OCI-M1 (cell line): Measurements from ENCODE around the gene UBE2V1.
"Not testable (repeated sequence)": the region's sequence is repeated elsewhere in the genome, so short reads cannot be mapped to it uniquely, and the experiment has no call there.

Experiments
- DNase-seq: peaks from one replicate; lab custom pipeline; 2025; lab: John Stamatoyannopoulos, UW

UBE2V1 gene

DNA sequence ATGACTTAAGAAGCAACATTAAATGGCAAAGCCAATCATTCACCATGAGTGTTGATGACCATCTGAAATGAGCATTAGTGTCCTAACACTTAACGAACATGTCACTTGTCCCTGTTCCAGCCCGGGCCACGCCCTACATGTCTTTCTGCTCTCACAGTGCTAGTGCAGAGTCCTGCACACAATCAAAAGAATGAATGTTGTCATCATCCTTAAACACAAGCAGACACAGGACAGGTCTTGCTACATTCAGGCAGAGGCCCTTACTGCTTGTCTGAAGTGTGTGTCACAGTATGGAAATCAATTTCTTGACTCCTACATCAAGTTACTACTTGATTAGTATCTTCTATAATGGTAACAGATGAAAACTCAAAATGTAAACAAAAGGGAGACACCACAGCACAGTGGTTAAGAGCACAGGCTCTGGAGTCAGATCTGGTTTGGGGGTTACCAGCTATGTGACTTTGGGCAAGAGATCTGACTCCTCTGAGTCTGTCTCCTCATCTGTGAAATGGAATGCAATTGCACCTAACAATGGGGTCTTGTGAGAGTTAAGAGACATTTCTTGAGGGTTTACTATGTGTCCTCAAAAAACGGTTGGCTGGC lies 17.4 kb downstream of the UBE2V1 start:
- DNase-seq: no peak

DNA sequence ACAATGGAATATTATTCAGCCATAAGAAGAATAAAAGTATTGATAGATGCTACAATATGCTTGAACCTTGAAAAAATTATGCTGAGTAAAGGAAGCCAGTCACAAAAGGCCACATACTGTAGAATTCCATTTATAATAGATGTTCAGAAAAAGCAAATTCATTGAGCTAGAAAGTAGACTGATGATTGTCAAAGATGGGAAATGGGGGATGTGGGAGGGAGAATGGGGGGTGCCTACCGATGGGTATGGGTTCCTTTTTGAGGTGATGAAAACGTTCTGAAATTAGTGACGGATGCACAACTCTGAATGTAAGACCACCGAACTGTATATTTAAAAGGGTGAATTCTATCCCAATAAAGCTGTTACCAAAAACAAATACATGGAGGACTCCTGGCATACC lies 18.4 kb downstream of the UBE2V1 start:
- no peak for DNase-seq

GRCh38 chr20:50093240-50093639 lies 19.7 kb downstream of the UBE2V1 start:
- no peak for DNase-seq

- DNase-seq: no peak
Observed at GRCh38 chr20:50092436-50092835, 20.5 kb downstream of the UBE2V1 start.

- DNase-seq: no peak
Observed at GRCh38 chr20:50089787-50090177, 23.2 kb downstream of the UBE2V1 start.

DNA sequence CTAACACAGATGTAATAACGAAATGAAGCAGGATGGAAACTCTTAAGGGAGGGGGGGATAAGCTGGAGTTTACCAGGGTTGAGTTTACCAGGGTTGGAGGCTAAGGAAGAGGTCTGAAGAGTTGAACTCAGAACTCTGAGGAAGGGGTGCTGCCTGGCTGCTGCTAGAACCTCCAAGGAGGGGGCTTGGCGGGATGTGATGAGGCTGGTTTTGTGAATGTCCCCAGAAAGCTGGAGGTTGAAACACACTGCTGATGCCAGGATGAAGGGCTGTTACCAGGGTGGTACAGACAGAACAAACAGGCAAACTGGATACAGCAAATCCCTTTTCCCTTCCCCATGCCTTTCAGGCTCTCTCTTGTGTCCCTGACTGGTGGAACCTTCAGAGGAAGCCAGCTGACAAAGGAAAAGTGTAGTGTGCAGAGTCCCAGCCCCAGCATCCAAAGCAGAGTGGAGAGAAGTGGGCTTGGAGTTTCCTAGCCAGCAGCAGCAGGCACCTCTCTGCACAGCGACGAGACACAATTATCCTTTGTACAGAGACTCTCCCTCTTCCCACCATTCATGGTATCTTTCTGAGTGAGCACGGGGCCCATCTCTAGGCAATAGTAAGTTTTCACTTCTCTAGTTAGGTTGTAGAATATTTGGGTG lies 23.7 kb downstream of the UBE2V1 start:
- DNase-seq: no peak

GRCh38 chr20:50088022-50088421 lies 24.9 kb downstream of the UBE2V1 start:
- no peak for DNase-seq

DNA sequence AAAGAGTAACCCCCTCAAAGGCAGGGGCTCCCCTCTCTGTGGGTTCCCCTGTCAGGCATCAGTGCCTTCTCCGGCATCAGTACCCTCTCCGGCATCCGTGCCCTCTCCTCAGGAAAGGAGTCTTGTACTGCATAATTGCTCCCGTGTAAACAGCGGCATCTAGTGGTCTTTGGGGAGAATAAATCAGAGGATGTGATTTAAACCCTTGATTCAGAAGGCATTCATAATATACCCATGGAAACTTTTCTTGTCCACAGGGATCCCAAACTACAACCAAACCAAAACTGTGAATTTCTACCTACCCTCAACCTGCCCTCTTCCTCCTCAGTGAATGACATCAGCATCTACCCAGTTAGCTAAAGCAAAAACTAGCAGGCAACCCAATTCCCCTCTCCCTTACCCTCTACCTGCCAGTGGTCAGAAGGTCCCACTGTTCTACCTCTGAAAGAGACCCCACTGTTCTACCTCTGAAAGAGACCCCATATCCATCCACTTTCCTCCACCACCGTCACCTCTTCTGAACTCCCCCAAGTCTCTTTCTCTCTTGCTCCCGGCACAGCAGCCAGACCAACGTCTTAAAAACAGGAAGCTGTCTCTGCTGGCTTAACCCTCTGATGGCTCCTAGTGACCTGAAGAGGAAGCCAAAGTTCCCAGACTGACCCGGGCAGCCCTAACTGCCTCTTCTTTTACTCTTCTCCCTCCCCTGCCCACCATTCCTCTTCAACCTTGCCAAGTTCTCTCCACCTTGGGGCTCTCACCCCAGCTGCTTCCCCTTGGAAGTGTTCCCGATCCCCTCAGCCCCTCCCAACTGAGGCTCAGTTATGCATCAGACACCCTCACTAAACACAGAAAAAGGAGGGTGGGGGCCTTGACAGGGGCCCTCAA lies 27.2 kb downstream of the UBE2V1 start:
- peak; percentile 84 for DNase-seq

- no peak for DNase-seq
Observed at GRCh38 chr20:50085146-50085480, 27.8 kb downstream of the UBE2V1 start.

GRCh38 chr20:50083034-50083433 lies 29.9 kb downstream of the UBE2V1 start:
- no peak for DNase-seq

DNA sequence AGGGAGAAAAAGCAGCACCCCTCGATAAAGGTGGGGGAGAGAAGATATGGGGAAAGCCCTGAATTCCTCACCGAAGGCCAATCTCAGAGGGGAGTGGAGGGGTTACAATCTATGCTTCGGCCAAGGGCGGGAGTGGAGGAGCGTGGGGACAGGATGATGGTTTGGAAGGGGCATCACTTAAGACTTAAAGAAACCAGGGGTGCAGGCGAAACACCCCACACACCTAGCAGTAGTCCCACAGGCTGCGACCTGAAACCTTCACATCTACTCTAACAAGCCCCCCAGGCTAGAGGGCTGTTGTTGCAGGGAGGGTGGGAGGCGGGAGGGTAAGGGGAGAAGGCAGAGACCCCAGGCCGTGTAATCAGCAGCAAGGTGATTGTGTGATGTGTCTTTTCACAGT lies 30.9 kb downstream of the UBE2V1 start:
- not testable (repeated sequence) for DNase-seq

GRCh38 chr20:50077818-50078601 lies 34.9 kb downstream of the UBE2V1 start:
- no peak for DNase-seq

GRCh38 chr20:50073500-50073899 lies 39.5 kb downstream of the UBE2V1 start:
- DNase-seq: no peak

DNA sequence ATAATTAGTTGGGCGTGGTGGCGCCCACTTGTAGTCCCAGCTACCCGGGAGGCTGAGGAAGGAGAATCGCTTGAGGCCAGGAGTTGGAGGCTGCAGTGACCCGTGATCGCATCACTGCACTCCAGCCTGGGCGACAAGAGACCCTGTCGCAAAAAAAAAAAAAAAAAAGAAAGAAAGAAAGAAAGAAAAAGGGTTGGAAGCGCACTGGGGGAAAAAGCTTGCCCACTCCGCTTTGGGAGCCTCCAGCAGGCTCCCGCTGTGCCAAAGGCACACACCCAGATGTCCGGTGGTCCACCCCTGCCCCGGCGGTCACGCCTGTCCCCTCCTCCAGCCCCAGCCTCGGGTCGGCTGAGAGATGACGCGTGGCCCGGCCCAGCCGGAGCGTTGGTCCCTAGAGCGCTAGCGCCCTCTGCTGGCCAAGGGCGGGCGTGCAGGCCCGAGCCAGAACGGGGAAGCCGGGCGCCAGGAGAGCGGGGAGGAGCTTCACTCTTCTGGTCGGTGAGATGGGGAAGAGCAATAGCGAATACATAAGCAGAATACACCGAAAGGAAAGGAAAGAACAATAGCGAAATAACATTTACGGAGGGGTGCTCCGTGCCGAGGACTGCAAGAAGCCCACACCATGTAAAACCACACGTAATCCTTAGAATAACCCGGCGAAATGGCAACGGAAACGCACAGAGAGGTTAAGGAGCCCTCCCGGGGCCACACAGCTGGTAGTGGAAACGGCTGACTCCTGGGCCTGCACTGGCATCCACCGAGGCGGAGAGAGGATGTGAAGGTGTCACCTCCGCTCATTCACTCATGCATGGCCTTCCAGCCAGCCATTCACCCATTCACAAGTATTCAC lies 41.7 kb downstream of the UBE2V1 start:
- DNase-seq: peak; percentile 95

DNA sequence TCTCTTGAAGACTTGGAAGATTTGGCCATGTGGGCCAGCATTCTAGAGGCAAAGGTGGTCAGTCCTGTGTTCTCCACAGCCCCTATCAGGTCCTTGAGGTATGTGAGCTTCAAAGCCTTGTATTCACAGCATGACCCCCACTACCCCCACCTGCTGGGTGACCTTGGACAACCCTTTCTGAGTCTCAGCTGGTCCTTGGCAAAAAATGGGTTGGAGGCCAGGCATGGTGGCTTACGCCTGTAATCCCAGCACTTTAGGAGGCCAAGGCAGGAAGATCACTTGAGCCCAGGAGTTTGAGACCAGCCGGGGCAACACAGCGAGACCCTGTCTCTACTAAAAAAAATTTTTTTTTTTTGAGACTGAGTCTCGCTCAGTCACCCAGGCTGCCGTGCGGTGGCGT lies 42.6 kb downstream of the UBE2V1 start:
- DNase-seq: peak; percentile 6

- no peak for DNase-seq
Observed at GRCh38 chr20:50068041-50068651, 44.8 kb downstream of the UBE2V1 start.

GRCh38 chr20:50067461-50067860 lies 45.5 kb downstream of the UBE2V1 start:
- DNase-seq: no peak

GRCh38 chr20:50067018-50067417 lies 45.9 kb downstream of the UBE2V1 start:
- no peak for DNase-seq

DNA sequence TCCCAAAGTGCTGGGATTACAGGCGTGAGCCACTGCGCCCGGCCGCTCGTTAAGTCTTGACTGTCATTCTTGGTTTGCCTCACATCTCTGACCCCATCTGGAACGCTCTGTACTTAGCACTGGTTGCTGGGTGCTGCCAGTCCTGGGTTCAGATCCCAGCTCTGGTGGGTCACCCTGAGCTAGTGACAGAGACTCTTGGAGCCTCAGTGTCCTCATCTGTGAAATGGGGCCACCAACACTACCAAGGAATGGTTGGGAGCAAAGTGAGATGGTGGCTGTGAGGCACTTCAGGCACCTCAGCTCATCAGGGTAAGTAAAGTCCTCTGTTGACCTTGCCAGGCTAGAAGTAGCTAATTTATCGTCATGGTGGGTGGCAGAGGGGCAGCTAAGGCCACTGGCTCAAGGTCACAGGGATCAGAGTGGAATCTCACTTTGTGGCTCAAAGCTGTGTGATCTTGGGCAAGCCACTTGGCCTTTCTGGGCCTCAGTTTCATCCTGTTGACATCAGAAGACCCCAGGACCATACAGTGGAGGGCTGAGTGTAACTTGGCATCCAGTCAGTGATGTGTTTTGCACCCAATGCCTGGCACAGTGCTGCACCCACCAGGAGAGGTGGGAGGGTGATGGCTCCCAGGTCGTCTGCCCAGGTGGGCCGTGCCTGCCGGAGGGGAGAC lies 46.7 kb downstream of the UBE2V1 start:
- DNase-seq: no peak

- DNase-seq: no peak
Observed at GRCh38 chr20:50065325-50065615, 47.7 kb downstream of the UBE2V1 start.

GRCh38 chr20:50063763-50064162 lies 49.2 kb downstream of the UBE2V1 start:
- not testable (repeated sequence) for DNase-seq
